ENCODE data around the gene CLDN6. TPM values are rescaled to one million over a fixed set of nuclear protein-coding genes. Genes with fewer than 3 reads are reported as not detected.
"Not testable (repeated sequence)": the region's sequence is repeated elsewhere in the genome, so short reads cannot be mapped to it uniquely, and the experiment has no call there.

CLDN6 gene
- total RNA-seq, 2 donors from 2014 or later, result not detected

- no peak for TF ChIP-seq CTCF (IDR thresholded peaks at IDR 0.05)
- Histone ChIP-seq H3K9me3 (no peaks in the 10 kb centered on the region), H3K36me3 (no peaks in the 10 kb centered on the region), H3K4me3 (no peak overlapping the region), H3K27ac (no peak overlapping the region), H3K4me1 (ENCODE audit: control insufficient read depth in 1 of 2, low read depth in 2 of 2) (peaks cover 11 to 18% of the 10 kb centered on the region in 2 donors), H3K27me3 (replicated peaks; ENCODE audit: insufficient read depth) (no peaks in the 10 kb centered on the region)
- DNase-seq (ENCODE audit: low spot score) (no peak), ATAC-seq (ENCODE audit: insufficient number of reproducible peaks, low FRiP score, low read depth) (no peak)
These were observed 37.2 kb upstream of the CLDN6 start for GRCh38 chr16:3054965-3055733.

GRCh38 chr16:3053330-3053710 lies 35.3 kb upstream of the CLDN6 start:
- not testable (repeated sequence) for H3K9me3 ChIP-seq; H3K27ac ChIP-seq; DNase-seq (ENCODE audit: low spot score); H3K4me1 ChIP-seq (ENCODE audit: control insufficient read depth in 1 of 2, low read depth in 2 of 2); H3K36me3 ChIP-seq; H3K4me3 ChIP-seq; ATAC-seq (ENCODE audit: insufficient number of reproducible peaks, low FRiP score, low read depth); H3K27me3 ChIP-seq (replicated peaks; ENCODE audit: insufficient read depth)

GRCh38 chr16:3052571-3053329 lies 34.8 kb upstream of the CLDN6 start:
- H3K36me3 ChIP-seq; H3K4me3 ChIP-seq; H3K27me3 ChIP-seq (replicated peaks; ENCODE audit: insufficient read depth); H3K27ac ChIP-seq; H3K9me3 ChIP-seq; ATAC-seq (ENCODE audit: insufficient number of reproducible peaks, low FRiP score, low read depth); H3K4me1 ChIP-seq (ENCODE audit: control insufficient read depth in 1 of 2, low read depth in 2 of 2); DNase-seq (ENCODE audit: low spot score): not testable (repeated sequence)

GRCh38 chr16:3051494-3051893 lies 33.5 kb upstream of the CLDN6 start:
- no peak for DNase-seq (ENCODE audit: low spot score)
- ATAC-seq (ENCODE audit: insufficient number of reproducible peaks, low FRiP score, low read depth), result no peak
- Histone ChIP-seq H3K36me3 (no peaks in the 10 kb centered on the region), H3K4me3 (no peak overlapping the region), H3K27me3 (replicated peaks; ENCODE audit: insufficient read depth) (peaks cover 9% of the 10 kb centered on the region), H3K27ac (no peak overlapping the region), H3K4me1 (ENCODE audit: control insufficient read depth in 1 of 2, low read depth in 2 of 2) (peaks cover 6 to 7% of the 10 kb centered on the region in 2 donors), H3K9me3 (no peaks in the 10 kb centered on the region)
- no peak for TF ChIP-seq CTCF (IDR thresholded peaks at IDR 0.05)

- no peak for ATAC-seq (ENCODE audit: insufficient number of reproducible peaks, low FRiP score, low read depth)
- Histone ChIP-seq H3K36me3 (no peaks in the 10 kb centered on the region), H3K27ac (no peak overlapping the region), H3K27me3 (replicated peaks; ENCODE audit: insufficient read depth) (peaks cover 9% of the 10 kb centered on the region), H3K4me3 (no peak overlapping the region), H3K9me3 (no peaks in the 10 kb centered on the region), H3K4me1 (ENCODE audit: control insufficient read depth in 1 of 2, low read depth in 2 of 2) (peaks cover 10 to 11% of the 10 kb centered on the region in 2 donors)
- no peak for DNase-seq (ENCODE audit: low spot score)
- no peak for TF ChIP-seq CTCF (IDR thresholded peaks at IDR 0.05)
These were observed 33.0 kb upstream of the CLDN6 start for GRCh38 chr16:3051009-3051408.

GRCh38 chr16:3050487-3050886 lies 32.5 kb upstream of the CLDN6 start:
- H3K27me3 ChIP-seq (replicated peaks; ENCODE audit: insufficient read depth), result peaks cover 9% of the 10 kb centered on the region
- TF ChIP-seq CTCF (IDR thresholded peaks at IDR 0.05), result no peak
- ATAC-seq (ENCODE audit: insufficient number of reproducible peaks, low FRiP score, low read depth), result no peak

More at GRCh38 chr16:3050487-3050886, 32.5 kb upstream of the CLDN6 start:
- H3K4me1 ChIP-seq (ENCODE audit: control insufficient read depth in 1 of 2, low read depth in 2 of 2), result peaks cover 15% of the 10 kb centered on the region in 2 donors
- no peak for DNase-seq (ENCODE audit: low spot score)
- no peaks in the 10 kb centered on the region for H3K36me3 ChIP-seq
- no peak overlapping the region for H3K4me3 ChIP-seq
- no peak overlapping the region for H3K27ac ChIP-seq
- H3K9me3 ChIP-seq, result no peaks in the 10 kb centered on the region
